GM21528 (cell line): ENCODE results near the gene ZFHX2.
"Not testable (repeated sequence)": the region's sequence is repeated elsewhere in the genome, so short reads cannot be mapped to it uniquely, and the experiment has no call there.

ENCODE experiments used
- ATAC-seq: cut with Tn5 transposase; IDR thresholded peaks from one replicate; pipeline ENCODE4 v1.9.1; 2021; ENCODE audit warnings: mild to moderate bottlenecking, moderate library complexity; ENCODE audit not compliant: unreplicated experiment, low FRiP score

The ZFHX2 gene

DNA sequence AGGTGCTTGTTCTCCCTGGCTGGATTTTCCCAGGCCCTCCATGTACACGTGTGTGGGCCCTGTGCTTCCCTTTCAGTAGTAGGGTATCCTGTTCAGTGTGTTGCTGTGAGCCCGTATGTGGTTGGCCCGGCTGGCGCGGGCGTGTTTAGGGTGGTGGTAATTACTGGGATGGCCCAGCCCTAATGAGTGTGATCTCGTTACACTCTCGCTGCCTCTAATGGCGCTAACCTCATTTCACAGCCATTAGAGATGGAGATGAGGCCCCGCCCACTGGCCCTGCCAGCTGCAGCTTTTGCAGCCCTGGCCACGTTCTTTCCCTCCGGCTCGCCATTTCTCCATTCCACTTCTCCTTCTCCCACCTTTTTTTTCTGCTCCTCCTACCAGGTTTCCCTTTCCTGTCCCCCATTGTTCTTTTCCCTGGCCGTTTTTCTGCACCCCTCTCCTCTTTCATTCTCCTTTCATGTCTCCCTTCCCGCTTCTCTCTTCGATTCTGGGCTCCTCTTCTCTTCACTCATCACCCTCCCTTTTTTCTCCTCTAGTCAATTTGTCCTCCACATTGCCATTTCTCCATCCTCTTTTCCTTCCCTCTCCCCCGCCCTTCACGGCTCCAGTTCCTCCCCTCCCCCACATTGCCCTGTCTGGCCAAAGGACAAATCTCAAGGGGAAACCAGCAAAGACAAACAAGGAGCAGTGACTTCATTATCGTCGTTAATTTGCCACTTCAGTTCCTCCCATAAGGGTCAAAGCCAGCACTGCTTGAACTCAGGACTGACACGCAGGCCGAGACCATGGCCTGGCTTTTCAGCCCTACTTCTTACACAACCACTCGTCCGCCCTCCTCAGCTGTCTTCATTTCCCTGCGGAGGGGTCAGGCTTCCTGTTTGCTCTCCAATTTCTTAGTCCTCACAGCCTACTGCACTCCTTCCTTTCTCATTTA is 6.8 kb downstream of the ZFHX2 start:
- ATAC-seq, result no peak

DNA sequence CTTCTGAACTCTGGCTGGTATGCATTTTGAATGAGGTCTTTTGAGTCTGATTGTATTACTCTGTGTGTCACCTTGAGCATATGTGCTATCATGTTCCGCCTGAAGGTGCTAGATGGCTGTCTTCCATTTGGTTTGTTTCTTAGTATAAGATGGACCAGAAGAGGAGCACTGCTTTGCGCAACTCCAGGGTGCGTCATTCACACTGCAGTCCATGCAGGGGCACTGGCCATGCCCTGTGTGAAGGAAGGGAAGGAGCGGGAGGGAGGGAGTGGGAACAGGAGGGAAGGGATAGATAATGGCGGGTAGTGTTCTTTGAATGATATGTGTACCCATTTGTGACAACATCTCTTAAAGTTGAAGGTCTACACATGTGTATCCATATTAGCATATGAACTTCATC is 8.2 kb downstream of the ZFHX2 start:
- no peak for ATAC-seq

DNA sequence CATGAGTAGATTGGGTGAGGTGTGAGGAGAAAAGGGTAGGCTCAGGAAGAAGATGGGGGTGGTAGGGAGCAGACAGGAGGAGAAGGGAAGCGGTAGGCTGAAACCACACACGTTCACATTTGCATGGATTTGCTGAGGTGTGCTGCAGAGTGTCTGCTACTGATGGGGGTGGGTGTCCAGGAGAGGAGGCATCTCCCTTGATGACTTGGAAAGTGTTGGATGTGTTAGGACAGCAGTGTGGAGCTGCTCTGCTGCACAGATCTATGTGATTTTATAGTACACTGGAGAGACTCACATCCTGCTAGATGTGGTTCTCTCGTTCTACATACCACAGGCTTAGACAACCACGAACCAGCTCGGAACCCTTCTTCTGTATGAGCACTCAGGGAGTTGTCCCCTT is 9.3 kb downstream of the ZFHX2 start:
- no peak for ATAC-seq

DNA sequence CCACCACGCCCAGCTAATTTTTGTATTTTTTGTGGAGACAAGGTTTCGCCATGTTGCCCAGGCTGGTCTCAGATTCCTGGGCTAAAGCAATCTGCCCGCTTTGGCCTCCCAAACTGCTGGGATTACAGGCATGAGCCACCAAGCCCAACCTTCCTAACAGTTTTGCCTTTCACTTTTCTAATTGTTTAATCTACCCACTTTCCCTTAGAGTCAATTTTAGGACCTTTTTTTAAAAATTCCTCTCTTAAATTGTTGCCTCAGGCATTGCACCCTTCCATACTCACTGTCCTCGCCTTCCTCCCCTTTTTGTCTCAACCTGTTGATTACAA is 11.5 kb downstream of the ZFHX2 start:
- ATAC-seq, result no peak

DNA sequence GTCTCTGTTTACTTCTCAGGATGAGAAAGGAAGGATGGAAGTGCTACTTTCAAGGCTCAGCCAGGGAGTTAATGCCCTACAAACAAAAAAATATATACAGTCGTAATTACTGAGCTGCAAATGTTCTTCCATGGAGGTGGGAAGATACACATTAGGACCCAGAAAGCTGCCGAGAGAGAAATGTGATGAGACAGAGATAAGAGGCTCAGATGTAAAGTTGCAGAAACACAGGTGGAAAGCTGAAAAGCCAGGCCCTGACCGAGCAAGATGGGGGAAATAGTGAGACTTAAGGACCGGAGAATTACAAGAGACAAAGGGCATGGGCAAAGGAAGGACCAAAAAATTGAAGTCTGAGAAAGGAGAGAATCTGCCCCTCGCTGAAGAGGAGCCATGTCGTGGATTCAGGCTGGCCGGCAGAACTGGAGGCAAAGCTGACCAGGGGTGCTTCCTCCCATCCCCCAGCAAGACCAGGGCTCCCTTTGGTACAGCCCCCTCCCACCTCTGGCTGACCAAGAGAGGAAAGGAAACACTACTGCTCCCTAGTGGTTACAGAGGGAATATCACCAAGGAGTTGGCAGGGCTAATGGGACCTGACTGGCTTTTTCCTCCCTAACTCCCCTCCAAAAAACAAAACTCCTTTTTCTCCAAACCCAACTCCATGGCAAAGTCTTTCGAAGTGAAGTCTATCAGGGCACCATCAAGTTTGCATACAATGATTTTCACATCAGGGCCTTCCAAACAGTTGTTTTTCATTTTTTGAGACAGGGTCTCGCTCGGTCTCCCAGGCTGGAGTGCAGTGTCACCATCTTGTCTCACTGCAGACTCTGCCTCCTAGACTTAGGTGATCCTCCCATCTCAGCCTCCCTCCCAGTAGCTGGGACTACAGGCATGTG is 12.1 kb downstream of the ZFHX2 start:
- ATAC-seq, result no peak

DNA sequence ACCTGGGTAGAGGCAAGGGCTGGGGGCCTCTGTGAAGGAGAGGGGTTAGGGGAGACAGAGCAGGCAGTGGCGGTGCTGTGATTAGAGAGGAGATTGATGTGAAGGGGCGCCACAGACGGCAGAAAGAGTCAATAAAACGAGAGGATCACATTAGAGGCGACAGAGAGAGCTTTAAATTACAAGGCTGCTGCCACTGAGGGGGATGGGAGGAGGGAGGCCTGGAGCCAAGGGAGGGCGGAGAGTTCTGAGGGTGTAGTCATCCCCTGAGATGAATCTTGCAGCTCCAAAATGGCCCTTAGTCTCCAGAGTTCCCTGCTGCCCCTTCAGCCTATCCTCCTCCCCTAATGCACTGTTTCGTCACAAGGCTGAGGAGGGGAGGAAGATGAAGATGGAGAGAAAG is 12.8 kb downstream of the ZFHX2 start:
- ATAC-seq, result no peak

DNA sequence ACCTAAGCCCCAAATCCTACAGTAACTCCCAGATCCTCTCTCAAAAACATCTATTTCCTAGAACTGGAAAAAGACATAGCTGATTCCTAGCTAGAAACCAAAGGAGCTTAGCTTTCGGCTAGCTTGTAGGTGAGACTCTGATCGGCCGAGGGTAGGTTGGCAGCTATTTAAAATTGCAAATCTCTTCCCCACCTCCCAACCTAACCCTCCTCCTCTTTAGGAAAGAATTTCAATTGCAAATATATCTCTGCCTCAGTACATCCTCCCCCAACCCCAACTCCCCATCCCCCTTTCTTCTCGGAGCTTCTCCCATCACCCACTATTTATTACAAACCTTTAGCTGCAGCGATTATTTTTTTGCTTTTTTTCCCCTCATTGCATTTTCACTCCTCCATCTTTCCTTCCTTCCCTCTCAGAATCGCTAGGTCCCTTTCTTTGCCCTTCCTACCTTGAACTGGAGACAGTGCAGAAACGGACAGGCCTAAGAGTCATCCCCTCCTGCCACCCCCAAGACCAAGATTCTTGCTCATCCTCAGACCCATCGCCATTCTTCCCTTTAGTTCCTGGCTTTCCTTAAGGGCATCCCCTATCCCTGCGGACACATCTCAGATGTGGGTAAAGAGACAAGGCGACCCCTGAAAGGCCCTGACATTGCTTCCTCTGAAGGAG is 13.4 kb downstream of the ZFHX2 start:
- no peak for ATAC-seq

DNA sequence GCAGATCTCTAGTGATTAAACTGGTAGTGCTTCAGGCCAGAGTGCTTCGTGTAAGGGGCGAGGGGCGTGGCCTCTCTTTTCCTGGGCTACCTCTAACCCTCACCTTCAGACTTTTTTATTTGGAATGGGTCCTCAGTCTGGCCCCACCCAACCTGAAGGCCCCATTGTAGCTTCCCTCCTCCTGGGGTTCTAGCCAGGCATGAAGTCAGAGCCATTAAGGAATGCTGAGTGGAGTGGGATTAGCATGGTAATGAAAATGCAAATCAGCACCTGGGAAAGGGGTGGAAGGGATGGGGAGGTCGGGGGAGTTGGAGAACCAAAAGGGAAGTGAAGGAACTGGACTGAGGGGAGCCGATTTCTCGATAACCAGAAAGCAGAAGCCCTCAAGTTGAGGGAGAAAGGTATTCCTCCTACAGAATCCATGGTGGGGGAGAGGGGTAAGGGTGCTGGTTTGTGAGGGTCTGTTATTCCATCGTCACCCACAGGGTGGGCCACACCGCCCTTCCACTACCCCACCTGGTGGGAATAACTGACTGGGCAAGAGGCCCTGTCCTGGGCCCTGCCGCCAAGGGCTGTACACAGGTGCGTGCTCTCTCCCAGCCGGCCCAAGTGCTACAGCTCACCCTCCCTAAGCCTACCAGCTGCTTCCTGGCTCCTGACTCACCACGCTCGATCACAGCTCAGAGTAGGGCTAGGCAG is 14.1 kb downstream of the ZFHX2 start:
- ATAC-seq, result no peak

DNA sequence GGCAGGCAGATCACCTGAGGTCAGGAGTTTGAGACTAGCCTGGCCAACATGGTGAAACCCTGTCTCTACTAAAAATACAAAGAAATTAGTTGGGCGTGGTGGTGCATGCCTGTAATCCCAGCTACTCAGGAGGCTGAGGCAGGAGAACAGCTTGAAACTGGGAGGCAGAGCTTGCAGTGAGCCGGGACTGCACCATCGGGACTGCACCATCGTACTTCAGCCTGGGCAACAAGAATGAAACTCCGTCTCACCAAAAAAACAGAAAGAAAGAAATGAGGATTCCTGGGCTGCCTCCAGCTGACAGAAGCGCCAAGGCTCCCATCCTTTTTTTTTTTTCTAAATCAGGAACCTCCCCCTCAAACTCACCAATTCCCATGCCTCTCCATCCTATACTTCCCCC is 14.7 kb downstream of the ZFHX2 start:
- ATAC-seq, result not testable (repeated sequence)

DNA sequence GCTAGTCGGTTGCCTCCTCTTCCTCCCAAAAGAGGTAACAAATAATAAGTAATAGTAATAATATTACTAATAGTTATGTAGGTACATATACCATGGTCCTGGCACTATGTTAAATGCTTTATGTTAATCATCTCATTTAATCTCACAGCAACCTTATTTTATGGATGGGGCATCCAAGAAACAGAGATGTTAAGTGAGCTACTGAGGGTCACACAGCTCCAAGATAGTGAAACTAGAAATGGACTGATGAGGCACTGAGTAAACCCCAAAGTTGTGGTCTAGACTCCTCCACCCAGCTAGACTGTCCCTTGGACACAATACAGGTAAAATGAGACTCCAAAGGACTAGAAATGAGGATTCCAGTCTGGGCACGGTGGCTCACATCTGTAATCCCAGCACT is 15.1 kb downstream of the ZFHX2 start:
- ATAC-seq, result no peak

DNA sequence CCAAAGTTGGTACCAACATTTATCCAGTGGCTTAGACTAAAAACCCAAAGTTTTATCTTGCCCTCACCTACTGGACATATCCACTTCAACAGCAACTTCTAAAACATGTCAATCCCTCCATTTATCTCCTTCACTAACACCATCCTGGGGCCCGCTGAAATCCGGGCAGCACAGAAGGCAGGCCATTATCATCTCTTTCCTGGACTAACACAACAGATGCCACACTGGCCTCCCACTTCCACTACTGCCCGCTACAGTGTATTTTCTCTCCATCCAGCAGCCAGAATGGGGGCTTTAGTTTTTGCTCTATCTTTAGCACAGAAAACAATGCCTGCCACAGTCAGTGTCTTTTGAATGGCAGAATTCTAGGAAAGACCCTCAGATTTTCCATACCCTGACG is 15.6 kb downstream of the ZFHX2 start:
- ATAC-seq, result no peak

DNA sequence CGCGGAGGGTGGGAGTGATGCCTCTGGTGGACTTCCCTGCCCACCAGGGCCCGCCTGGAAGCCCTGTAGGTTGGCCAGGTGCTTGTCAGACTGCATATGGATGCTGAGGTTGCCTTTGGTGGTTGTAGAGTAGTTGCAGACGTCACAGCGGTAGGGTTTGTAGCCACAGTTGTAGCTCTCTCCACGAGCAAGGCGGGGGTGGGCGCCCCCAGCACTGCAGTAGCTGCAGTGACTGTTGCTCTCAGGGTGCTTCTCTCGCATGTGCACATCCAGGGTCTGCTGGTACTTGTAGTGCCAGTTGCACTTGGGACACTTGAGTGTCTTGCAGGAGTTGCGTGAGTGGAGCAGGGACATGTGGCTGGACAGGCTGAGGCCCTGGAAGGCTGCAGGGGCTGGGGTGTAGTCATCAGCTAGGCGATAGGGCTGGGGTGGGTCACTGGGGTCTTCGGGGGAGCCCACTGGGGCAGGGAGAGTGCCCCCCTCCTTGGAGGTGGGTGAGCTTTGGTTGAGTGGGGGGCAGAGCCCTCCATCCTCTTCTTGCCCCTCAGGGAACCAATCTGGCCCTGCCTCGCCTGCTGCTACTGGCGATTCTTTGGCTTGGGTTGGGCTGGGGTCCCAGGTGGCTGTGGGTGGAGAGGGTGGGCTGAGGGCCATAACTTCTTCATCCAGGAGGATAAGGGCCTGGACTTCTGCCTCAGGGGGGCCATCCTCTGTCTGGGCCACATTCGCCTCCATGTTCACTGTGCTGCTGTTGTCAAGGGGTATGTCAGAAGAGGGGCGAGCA is 17.7 kb downstream of the ZFHX2 start:
- ATAC-seq, result no peak

DNA sequence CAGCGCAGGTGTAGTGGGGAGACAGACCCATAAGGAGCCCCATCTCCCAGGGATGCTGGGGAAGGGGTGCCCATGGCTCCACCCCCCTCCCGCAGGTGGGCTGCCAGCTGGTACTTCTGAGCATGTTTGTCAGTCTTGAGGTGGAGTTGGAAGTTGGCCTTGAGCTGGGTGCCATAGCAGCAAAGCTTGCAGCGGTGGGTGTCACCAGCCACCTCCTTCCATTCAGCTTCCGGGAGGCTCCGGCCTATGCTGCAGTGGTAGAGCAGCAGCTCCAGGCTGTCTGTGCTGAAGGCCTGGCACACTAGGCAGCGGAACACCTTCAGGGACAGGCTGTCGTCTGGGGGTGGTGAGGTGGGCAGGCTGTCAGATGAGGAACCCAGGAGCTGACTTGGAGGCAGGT is 18.9 kb downstream of the ZFHX2 start:
- ATAC-seq, result no peak

DNA sequence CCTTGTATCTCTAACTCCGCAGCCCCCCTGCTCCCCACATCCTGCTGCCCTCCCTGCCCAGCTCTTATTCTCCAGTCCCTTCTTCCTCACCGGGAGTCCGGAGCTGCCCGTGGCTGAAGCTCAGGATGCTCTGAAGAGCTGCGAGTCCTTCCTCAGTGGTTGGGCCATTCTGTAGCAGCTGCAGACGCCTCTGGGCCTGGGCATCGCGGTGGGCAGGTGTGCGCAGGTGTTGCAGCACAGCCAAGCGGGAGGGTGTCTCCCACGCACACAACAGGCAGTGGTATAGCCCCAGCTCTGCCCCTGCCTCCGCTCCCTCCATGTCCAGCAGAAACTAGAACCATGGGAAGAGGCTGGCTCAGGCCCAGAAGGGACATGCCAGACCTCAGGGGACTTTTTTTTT is 20.2 kb downstream of the ZFHX2 start:
- ATAC-seq, result no peak

DNA sequence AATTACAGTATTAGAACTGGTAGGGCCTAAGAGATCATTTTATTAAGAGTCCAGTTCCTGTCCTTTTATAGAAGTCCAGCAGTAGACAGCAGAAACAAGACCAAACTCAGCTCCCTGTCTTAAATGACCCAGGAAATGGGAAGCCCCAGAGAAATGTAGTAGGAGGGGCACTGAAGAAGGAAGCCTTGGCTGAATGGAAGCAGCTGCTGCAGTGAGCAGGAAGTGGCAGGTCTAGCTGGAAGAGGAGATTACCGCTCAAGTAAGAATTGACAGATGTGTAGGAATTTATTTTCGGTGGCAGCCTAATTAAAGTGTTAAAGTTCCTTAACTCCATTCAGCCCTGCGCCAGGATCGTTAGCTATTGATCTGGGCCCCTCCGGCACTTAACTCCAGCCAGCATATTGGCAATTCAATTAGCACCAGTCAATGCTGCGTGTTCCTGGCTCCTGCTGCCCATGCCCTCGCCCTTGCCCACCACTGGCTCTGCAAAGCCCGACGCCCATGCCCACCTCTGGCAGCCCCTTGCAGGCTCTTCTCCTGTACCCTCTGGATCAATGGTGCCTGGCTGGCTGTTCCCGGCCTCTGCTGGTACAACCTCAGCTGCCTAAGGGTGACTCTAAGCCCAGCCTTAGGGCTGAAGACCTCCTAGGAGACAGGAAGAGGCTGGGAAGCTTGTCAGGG is 21.1 kb downstream of the ZFHX2 start:
- no peak for ATAC-seq

DNA sequence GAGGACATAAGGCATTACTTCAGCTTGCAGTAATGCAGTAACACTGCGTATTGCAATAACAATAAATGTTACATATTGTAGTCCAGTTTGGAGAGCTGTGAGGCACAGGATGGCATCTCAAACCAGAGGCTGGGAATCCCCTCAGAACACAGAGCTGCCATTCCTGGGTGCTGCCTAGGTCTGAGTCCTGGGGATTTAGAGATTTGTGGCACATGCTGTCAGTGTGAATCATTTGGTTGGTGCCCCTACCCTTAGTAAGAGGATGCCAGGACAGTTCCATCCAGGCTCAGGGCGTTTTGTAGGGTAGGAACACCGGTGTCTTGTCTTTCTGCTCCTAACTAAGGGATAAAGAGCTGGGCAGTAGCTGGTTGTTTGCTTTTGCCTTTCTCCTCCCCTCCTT is 22.5 kb downstream of the ZFHX2 start:
- no peak for ATAC-seq

DNA sequence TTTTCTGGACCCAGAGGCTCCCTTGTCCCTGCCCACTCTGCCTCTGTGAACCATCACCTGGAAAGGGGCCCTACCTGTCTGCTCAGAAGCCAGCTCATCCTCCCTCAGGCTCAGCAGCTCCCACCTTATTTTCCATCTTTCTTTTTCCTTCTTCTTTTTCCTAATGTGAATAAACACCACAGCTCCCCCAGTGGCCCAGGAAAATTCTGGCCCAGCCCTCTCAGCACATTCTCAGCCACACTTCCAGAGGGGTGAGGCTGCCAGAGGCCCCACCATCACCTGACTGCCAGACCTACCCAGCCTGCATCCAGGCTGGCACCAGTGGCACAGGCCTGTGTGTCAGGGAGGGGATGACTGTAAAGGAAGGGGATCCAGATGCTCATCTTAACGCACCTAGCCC is 23.0 kb downstream of the ZFHX2 start:
- ATAC-seq, result no peak

DNA sequence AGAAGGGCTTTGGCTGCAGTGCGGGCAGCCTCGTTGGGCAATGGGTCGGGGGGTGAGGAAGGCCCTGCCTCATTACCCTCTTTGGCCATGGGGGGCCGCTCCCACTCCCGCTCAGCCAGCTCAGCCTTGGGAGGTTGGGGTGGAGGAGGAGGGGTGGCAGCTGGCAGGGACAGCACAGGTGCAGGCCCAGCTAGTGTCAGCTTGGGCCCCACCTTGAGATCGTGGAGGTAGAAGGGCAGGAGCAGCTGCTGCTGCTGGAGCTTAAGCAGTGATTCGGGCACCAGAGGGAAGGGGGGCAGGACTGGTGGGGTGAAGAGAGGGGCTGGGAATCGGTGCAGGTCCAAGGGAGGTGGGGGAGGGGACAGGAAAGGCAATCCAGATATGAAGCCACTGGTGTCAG is 26.0 kb downstream of the ZFHX2 start:
- ATAC-seq, result no peak

DNA sequence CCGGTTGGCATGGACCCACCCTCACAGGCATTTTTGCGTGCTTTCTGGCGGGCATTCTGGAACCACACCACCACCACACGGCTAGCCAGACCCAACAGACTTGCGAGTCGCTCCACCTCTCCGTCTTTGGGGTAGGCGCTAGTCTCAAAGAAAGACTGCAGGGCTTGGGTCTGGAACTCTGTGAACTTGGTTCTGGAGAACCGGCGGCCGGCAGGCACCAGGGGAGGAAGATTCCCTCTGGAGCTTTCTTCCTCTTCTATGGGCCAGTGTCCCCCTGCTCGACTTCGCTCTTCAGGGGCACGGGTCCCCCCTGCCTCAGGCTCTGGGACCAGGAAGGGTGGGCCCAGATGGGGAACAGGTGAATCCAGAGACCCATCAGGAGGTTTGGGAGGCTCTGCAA is 26.6 kb downstream of the ZFHX2 start:
- no peak for ATAC-seq
